ENCODE data around the gene TRERF1.

The TRERF1 gene

GRCh38 chr6:42380228-42380979, 71.3 kb downstream of the TRERF1 start:
- Mint-ChIP-seq H3K36me3 (peaks cover 24% of the 10 kb centered on the region), H3K27ac (peak overlapping the region; percentile 91), H3K9me3 (no peaks in the 10 kb centered on the region), H3K4me3 (peak overlapping the region; percentile 11), H3K4me1 (peaks cover 86% of the 10 kb centered on the region)
- DNase-seq (ENCODE audit: low spot score in 2 of 2), result no peak
- no peak for ATAC-seq

- no peaks in the 10 kb centered on the region for H3K9me3 Mint-ChIP-seq
- H3K4me1 Mint-ChIP-seq, result peaks cover 80% of the 10 kb centered on the region
- peak overlapping the region; percentile 61 for H3K4me3 Mint-ChIP-seq
- DNase-seq (ENCODE audit: low spot score in 2 of 2), result no peak
- H3K27ac Mint-ChIP-seq, result peak overlapping the region; percentile 91
- H3K36me3 Mint-ChIP-seq, result peaks cover 34% of the 10 kb centered on the region
- ATAC-seq, result no peak
Observed at GRCh38 chr6:42378536-42378935, 73.2 kb downstream of the TRERF1 start.

- ATAC-seq, result peak; percentile 65
- no peaks in the 10 kb centered on the region for H3K9me3 Mint-ChIP-seq
- H3K27ac Mint-ChIP-seq, result peak overlapping the region; percentile 91
Observed at GRCh38 chr6:42378125-42378524, 73.6 kb downstream of the TRERF1 start.

DNA sequence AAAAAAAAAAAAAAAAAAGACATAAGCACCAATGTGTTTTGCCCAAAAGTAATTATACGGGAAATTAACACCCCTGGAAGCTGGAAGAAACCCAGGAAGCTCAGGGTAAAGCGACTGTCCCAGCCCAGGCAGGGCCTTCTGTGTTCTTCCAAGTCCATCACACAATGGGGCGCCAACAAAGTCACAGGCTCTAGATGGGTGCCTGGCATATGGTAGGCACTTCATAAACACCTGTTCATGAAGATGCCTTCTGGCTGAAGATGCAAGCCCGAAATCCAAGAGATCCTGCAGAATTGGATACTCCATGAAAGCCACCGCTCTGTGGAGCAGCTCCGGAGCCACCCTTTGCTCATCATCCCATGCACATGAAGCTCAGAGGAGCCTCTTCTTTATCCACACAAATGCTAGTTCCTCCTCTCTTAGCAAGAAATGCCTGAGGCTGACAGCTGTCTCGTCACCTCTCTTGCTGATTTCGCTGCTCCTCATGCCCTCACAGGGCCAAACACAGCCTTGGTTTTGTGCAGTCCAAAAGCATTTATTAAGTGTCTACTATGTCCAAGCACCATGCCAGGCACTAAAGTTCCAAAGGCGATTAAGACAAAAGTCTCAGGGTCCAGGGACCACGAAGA, 76.6 kb downstream of the TRERF1 start:
- Mint-ChIP-seq H3K9me3 (no peaks in the 10 kb centered on the region), H3K4me3 (peak overlapping the region; percentile 5), H3K36me3 (peaks cover 36% of the 10 kb centered on the region), H3K4me1 (peaks cover 79% of the 10 kb centered on the region), H3K27ac (peak overlapping the region; percentile 26)
- DNase-seq (ENCODE audit: low spot score in 2 of 2) (no peak), ATAC-seq (no peak)

More at GRCh38 chr6:42378125-42378524, 73.6 kb downstream of the TRERF1 start:
- Mint-ChIP-seq H3K4me3 (peak overlapping the region; percentile 61), H3K4me1 (peaks cover 78% of the 10 kb centered on the region), H3K36me3 (peaks cover 34% of the 10 kb centered on the region)
- no peak for DNase-seq (ENCODE audit: low spot score in 2 of 2)

- peak overlapping the region; percentile 91 for H3K27ac Mint-ChIP-seq
- peak overlapping the region; percentile 62 for H3K4me3 Mint-ChIP-seq
- H3K36me3 Mint-ChIP-seq, result peaks cover 36% of the 10 kb centered on the region
- no peaks in the 10 kb centered on the region for H3K9me3 Mint-ChIP-seq
- DNase-seq (ENCODE audit: low spot score in 2 of 2), result no peak
- peaks cover 79% of the 10 kb centered on the region for H3K4me1 Mint-ChIP-seq
- ATAC-seq, result peak; percentile 97
Observed at GRCh38 chr6:42374018-42374669, 77.6 kb downstream of the TRERF1 start.

- Mint-ChIP-seq H3K4me1 (peaks cover 80% of the 10 kb centered on the region), H3K27ac (peak overlapping the region; percentile 76), H3K4me3 (peak overlapping the region; percentile 62), H3K9me3 (no peaks in the 10 kb centered on the region), H3K36me3 (peaks cover 32% of the 10 kb centered on the region)
- ATAC-seq (no peak), DNase-seq (ENCODE audit: low spot score in 2 of 2) (no peak)
Observed at GRCh38 chr6:42372699-42373098, 79.0 kb downstream of the TRERF1 start.

DNA sequence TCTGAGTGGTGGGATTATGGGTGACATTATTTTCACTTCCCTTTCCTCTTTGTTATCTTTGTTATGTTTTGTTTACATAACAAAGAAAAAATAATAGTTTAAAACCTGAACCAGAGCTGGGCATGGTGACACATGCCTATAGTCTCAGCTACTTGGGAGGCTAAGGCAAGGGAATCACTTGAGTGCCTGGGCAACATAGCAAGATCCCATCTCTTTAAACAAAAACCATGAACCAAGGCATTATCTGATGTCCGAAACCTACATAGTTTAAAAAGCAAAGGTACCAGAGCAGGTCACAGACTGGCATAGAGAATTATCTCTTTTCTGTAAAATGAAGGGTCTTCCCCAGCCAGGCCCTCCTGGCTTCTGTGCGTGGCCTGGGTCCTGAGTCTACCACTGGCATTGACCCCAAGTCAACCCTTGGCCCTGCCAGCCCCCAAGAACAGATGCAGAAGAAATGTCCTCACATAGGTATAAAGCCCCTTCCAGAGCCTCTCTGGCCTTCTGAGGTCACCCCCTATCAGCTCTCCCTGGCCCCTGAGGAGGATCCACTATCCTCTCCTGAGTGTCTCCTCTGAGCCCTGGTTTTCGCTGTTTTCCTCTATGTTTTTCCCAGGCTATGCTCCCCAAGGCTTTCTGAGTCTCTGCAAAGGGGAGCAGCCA, 81.3 kb downstream of the TRERF1 start:
- Mint-ChIP-seq H3K9me3 (no peaks in the 10 kb centered on the region), H3K4me1 (peaks cover 84% of the 10 kb centered on the region), H3K4me3 (no peak overlapping the region), H3K36me3 (peaks cover 31% of the 10 kb centered on the region), H3K27ac (peak overlapping the region; percentile 45)
- ATAC-seq (no peak), DNase-seq (ENCODE audit: low spot score in 2 of 2) (no peak)

DNA sequence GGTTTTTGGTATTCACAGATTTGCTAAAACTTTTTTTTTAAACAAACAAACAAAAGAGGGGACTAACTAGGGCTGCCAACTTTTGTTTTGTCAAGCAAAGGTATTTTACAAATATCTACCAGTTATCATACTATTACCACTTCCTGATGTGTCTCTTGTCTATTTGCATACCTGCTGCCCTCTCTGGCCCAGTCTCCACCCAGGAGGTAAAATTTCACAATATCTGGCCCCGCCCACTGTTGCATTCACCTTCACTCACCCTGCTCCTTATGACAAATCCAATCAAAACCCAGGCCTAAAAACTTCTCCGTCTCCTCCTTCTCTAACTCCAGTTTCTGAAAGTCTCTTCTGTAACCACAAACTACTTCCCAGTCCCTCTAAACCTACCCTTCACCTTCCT, 82.2 kb downstream of the TRERF1 start:
- H3K27ac Mint-ChIP-seq, result peak overlapping the region; percentile 89
- no peaks in the 10 kb centered on the region for H3K9me3 Mint-ChIP-seq
- peak overlapping the region; percentile 72 for H3K4me3 Mint-ChIP-seq
- DNase-seq (ENCODE audit: low spot score in 2 of 2) (no peak), ATAC-seq (no peak)
- peaks cover 86% of the 10 kb centered on the region for H3K4me1 Mint-ChIP-seq
- peaks cover 31% of the 10 kb centered on the region for H3K36me3 Mint-ChIP-seq

GRCh38 chr6:42368181-42368580, 83.5 kb downstream of the TRERF1 start:
- H3K36me3 Mint-ChIP-seq, result peaks cover 25% of the 10 kb centered on the region
- DNase-seq (ENCODE audit: low spot score in 2 of 2) (peak; percentile 38 to 88), ATAC-seq (peak; percentile 92)
- no peaks in the 10 kb centered on the region for H3K9me3 Mint-ChIP-seq
- peak overlapping the region; percentile 72 for H3K4me3 Mint-ChIP-seq
- H3K4me1 Mint-ChIP-seq, result peaks cover 91% of the 10 kb centered on the region
- peak overlapping the region; percentile 89 for H3K27ac Mint-ChIP-seq

GRCh38 chr6:42367353-42368011, 84.2 kb downstream of the TRERF1 start:
- peaks cover 91% of the 10 kb centered on the region for H3K4me1 Mint-ChIP-seq
- H3K36me3 Mint-ChIP-seq, result peaks cover 25% of the 10 kb centered on the region
- peak; percentile 59 for ATAC-seq
- peak in 1 of 2 donors; percentile 79 for DNase-seq (ENCODE audit: low spot score in 2 of 2)
- H3K4me3 Mint-ChIP-seq, result peak overlapping the region; percentile 72
- H3K9me3 Mint-ChIP-seq, result no peaks in the 10 kb centered on the region
- peak overlapping the region; percentile 89 for H3K27ac Mint-ChIP-seq

DNA sequence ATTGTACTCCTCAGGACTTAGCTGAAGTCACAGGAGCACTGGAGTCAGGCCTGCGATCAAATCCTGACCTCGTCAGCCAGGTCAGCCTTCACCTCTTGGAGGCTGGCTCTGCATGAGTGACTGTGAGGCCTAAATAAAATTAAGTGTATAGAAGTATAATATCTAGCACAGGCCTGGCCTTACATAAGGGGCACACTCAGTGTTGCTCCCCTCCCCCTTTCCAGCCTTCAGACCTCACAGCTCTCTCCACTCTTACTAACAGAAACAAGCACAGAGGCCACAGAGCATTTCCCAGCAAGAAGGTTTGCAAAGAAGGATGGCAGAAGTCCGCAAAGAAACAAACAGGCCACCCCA, 84.8 kb downstream of the TRERF1 start:
- H3K4me1 Mint-ChIP-seq, result peaks cover 89% of the 10 kb centered on the region
- H3K9me3 Mint-ChIP-seq, result no peaks in the 10 kb centered on the region
- DNase-seq (ENCODE audit: low spot score in 2 of 2) (no peak), ATAC-seq (peak; percentile 1)
- H3K4me3 Mint-ChIP-seq, result peak overlapping the region; percentile 72
- peak overlapping the region; percentile 89 for H3K27ac Mint-ChIP-seq
- peaks cover 28% of the 10 kb centered on the region for H3K36me3 Mint-ChIP-seq

DNA sequence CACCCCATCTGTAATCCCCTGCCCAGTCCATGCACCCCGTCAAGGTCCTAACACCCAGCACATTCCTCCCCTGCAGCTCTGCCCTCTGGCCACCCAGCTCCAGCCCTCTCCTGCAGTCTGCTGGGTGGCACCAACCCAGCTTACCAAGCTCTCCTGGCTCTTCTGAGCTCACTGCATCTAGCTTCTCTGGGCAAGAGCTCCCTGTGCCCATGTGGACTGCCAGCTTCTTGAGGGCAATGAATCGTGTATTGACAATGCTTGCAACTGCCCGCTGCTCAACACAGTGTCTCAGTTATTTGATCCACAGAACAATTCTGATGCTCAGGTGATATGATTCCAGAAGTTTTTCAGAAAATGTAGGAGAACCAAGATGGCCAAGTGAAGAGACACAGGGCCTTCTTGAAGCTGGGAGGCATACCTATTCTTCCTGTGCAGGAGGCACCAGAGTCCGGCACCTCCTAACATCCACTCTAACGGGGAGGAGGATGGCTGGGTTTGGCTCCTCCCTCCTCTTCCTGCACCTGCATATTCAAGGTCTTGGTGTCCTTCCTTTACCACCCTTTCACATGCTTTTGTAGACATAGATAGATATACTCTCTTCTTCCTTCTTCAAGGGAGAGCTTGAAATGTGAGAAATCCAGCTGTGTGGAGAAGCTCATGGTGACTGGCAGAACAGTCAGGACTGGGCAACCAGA, 85.6 kb downstream of the TRERF1 start:
- ATAC-seq, result no peak
- Mint-ChIP-seq H3K4me3 (peak overlapping the region; percentile 72), H3K27ac (peak overlapping the region; percentile 89), H3K4me1 (peaks cover 96% of the 10 kb centered on the region), H3K9me3 (no peaks in the 10 kb centered on the region), H3K36me3 (peaks cover 35% of the 10 kb centered on the region)
- no peak for DNase-seq (ENCODE audit: low spot score in 2 of 2)

- DNase-seq (ENCODE audit: low spot score in 2 of 2) (no peak), ATAC-seq (no peak)
- Mint-ChIP-seq H3K36me3 (peaks cover 39% of the 10 kb centered on the region), H3K4me1 (peaks cover 86% of the 10 kb centered on the region), H3K9me3 (no peaks in the 10 kb centered on the region), H3K4me3 (peak overlapping the region; percentile 72), H3K27ac (peak overlapping the region; percentile 89)
Observed at GRCh38 chr6:42365021-42365420, 86.7 kb downstream of the TRERF1 start.
